GM13976 (cell line): ENCODE results near the gene L1TD1.
"Not testable (repeated sequence)": the region's sequence is repeated elsewhere in the genome, so short reads cannot be mapped to it uniquely, and the experiment has no call there.

Experiments used
- DNase-seq: peaks from one replicate; pipeline ENCODE4 v3.0.0; 2012; ENCODE audit warnings: low spot score
- in situ Hi-C: fragments of 300-500 bp; cut with MboI; formaldehyde crosslinking; loops from one replicate; pipeline ENCODE4 v1.12.0; 2022; ENCODE audit warnings: low sequenced_read_pairs, mixed read lengths, inconsistent platforms; ENCODE audit not compliant: unreplicated experiment
- TF ChIP-seq, protein P1 (sequence below): IDR thresholded peaks from 2 replicates; pipeline ENCODE4 v1.5.1; 2012; ENCODE audit warnings: borderline replicate concordance, mild to moderate bottlenecking; ENCODE audit not compliant: insufficient read depth; ENCODE audit errors: extremely low read depth, missing control alignments, control extremely low read depth

The L1TD1 gene

GRCh38 chr1:62240651-62241370 lies 46.2 kb downstream of the L1TD1 start:
- DNase-seq, result no peak
- TF ChIP-seq, protein P1, sequence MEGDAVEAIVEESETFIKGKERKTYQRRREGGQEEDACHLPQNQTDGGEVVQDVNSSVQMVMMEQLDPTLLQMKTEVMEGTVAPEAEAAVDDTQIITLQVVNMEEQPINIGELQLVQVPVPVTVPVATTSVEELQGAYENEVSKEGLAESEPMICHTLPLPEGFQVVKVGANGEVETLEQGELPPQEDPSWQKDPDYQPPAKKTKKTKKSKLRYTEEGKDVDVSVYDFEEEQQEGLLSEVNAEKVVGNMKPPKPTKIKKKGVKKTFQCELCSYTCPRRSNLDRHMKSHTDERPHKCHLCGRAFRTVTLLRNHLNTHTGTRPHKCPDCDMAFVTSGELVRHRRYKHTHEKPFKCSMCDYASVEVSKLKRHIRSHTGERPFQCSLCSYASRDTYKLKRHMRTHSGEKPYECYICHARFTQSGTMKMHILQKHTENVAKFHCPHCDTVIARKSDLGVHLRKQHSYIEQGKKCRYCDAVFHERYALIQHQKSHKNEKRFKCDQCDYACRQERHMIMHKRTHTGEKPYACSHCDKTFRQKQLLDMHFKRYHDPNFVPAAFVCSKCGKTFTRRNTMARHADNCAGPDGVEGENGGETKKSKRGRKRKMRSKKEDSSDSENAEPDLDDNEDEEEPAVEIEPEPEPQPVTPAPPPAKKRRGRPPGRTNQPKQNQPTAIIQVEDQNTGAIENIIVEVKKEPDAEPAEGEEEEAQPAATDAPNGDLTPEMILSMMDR, result no peak
- in situ Hi-C loops, result no loop called here

GRCh38 chr1:62241371-62242131 lies 46.9 kb downstream of the L1TD1 start:
- DNase-seq, result no peak
- TF ChIP-seq, protein P1, result no peak

GRCh38 chr1:62244380-62244779 lies 49.7 kb downstream of the L1TD1 start:
- DNase-seq, in situ Hi-C loops: not testable (repeated sequence)

More at GRCh38 chr1:62241371-62242131, 46.9 kb downstream of the L1TD1 start:
- in situ Hi-C loops, result no loop called here

DNA sequence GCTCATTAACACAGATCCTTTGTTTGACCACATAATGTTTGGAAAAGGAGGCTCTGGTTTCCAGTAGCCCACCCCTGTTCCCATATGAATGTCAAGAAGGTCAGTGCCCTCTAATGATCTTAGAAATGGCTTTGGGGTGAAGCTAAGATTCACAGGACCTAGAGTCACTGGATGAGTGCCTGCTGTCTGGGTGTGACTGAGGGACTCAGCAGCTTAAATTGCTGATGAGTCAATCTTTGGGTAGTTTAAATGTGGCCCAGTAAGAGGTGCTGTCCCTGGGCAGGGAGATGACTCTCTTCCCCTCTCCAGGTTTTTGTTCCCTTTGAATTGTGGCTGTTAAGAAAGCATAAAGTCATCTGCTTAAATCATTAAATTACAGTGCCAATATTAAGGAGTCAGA lies 50.6 kb downstream of the L1TD1 start:
- in situ Hi-C loops, result no loop called here

DNA sequence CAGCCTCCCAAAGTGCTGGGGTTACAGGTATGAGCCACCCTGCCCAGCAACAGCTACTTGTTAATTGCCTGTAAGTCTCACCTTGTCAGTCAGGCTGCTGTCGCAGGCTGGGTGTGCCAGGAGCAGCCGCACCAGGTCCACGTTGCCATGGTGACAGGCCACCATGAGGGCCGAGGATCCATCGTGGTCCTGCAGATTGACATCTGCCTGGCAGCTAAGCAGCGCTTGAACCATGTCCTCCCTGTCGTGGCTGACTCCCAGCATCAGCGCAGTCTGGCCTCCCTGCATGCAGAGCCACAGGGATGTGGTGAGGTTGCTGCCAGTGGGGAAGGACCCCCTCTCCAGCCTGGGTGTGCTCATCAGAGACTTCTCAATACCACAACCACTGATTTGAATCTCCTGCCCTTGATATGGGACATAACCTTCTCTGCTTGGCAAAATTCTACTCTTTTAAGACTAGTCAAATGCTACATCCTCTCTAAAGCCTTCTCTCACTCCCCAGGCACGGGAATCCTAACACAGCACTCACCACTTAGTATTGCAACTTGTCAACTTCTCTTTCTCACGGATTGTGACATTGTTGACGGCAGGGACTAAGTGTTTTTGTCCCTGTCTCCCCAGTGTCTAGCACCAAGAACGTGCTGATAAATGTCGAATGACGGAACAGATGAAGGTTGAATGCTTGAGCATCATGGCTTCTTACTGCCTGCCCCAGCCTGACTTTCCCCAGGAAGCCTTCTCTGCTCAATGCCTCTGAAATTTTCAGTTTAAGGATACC lies 52.9 kb downstream of the L1TD1 start:
- in situ Hi-C loops, result no loop called here

More for the DNA sequence above, 50.6 kb downstream of the L1TD1 start:
- TF ChIP-seq, protein P1, result no peak
- no peak for DNase-seq

GRCh38 chr1:62250126-62250726 lies 55.6 kb downstream of the L1TD1 start:
- in situ Hi-C loops, result no loop called here
- no peak for DNase-seq
- TF ChIP-seq, protein P1, result no peak

More for the DNA sequence above, 52.9 kb downstream of the L1TD1 start:
- no peak for DNase-seq
- TF ChIP-seq, protein P1, result no peak
